Cardiac ventricle fibroblast (primary cell): Measurements from ENCODE around the gene GAPDH. TPM values are rescaled to one million over a fixed set of nuclear protein-coding genes. Genes with fewer than 3 reads are reported as not detected.

Experiments used
- total RNA-seq: library from RNA; depleted of rRNA; stranded (reverse); fragments of >200 nt; gene quantifications from 2 replicates; pipeline ENCODE4 v1.2.3, GENCODE V29; 2015

Gene GAPDH
- 4,305 and 4,799 TPM in 2 replicates for total RNA-seq

GRCh38 chr12:6533923-6534694, at the start of gene GAPDH:
Gene GAPDH, plus strand, starts transcription at chr12:6534517. Its CDS starts 316 bp downstream, at chr12:6534833.

DNA sequence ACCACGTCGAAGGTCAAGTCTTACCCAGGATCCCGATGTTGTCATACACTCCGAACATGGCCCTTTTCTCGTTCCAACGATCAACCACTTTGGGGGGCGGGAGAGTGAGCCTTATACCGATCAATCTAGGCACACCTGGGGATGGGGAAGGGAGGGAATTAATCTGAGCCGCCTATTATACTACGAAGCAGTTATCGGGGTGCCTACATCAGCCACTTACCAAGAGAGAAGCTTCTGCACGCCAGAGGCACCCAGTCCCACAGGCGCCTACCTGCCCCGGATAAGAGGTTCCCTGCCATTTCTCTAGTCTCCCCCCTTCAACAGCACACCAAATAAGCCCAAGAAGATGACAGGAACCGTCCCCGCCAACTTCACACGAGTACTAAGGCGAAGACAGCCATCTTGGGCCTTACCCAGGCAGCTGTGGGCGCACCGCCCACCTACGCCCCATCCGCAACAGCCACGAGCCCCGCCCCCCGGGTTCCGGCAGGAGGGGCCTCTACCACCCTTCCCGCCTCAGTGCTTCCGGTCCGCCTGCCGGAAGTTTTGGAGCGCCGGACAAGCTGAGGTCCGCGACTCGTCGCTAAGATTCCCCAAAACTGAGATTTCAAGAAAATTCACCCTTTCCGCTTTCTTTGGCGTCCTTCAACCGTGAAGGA, 41.4 kb upstream of the GAPDH start, which contains the start of gene MRPL51:
Gene MRPL51, minus strand, starts transcription at position 425 of the 659 bp plus-strand sequence. Its CDS starts 126 bp downstream, at position 299.

GRCh38 chr12:6493497-6494257, 40.6 kb upstream of the GAPDH start, which contains the start of gene NCAPD2:
Gene NCAPD2, plus strand, starts transcription at chr12:6494102. Its CDS starts 997 bp downstream, at chr12:6495099.

Other genes starting within 250 kb of the GAPDH start
- gene PLEKHG6, start 223.8 kb upstream of the GAPDH start, total RNA-seq: 0.12 TPM in 1 of 2 replicates, not detected in the other
- 348 and 506 TPM in 2 replicates for gene TNFRSF1A, start 192.4 kb upstream of the GAPDH start, total RNA-seq
- gene SCNN1A, start 159.0 kb upstream of the GAPDH start, total RNA-seq: 1.9 and 7.8 TPM in 2 replicates
- gene LTBR, start 150.4 kb upstream of the GAPDH start, total RNA-seq: 141 and 170 TPM in 2 replicates
- not detected in 2 replicates for gene CD27, start 89.6 kb upstream of the GAPDH start, total RNA-seq
- 15.4 and 18.6 TPM in 2 replicates for gene TAPBPL, start 82.5 kb upstream of the GAPDH start, total RNA-seq
- gene VAMP1, start 63.8 kb upstream of the GAPDH start, total RNA-seq: 5.1 and 10.3 TPM in 2 replicates
- gene MRPL51, start 41.3 kb upstream of the GAPDH start, total RNA-seq: 74.1 and 85.0 TPM in 2 replicates
- 85.5 and 166 TPM in 2 replicates for gene NCAPD2, start 40.4 kb upstream of the GAPDH start, total RNA-seq
- gene IFFO1, start 21.5 kb downstream of the GAPDH start, total RNA-seq: 19.7 and 21.0 TPM in 2 replicates
- 19.3 and 21.8 TPM in 2 replicates for gene NOP2, start 33.8 kb downstream of the GAPDH start, total RNA-seq
- 125 and 162 TPM in 2 replicates for gene CHD4, start 72.9 kb downstream of the GAPDH start, total RNA-seq
- not detected in 2 replicates for gene LPAR5, start 101.4 kb downstream of the GAPDH start, total RNA-seq
- gene ACRBP, start 112.9 kb downstream of the GAPDH start, total RNA-seq: 0.10 and 0.31 TPM in 2 replicates
- 39.3 TPM in 2 replicates for gene ING4, start 128.6 kb downstream of the GAPDH start, total RNA-seq
- 20.0 and 20.5 TPM in 2 replicates for gene ZNF384, start 154.9 kb downstream of the GAPDH start, total RNA-seq
- not detected in 2 replicates for gene PIANP, start 166.3 kb downstream of the GAPDH start, total RNA-seq
- 74.9 and 87.5 TPM in 2 replicates for gene COPS7A, start 189.5 kb downstream of the GAPDH start, total RNA-seq
- 124 and 127 TPM in 2 replicates for gene MLF2, start 218.6 kb downstream of the GAPDH start, total RNA-seq
- 203 and 226 TPM in 2 replicates for gene PTMS, start 231.8 kb downstream of the GAPDH start, total RNA-seq
- gene LAG3, start 238.0 kb downstream of the GAPDH start, total RNA-seq: 0.06 and 0.10 TPM in 2 replicates